Measurements from ENCODE around the gene GPSM1.

DNA sequence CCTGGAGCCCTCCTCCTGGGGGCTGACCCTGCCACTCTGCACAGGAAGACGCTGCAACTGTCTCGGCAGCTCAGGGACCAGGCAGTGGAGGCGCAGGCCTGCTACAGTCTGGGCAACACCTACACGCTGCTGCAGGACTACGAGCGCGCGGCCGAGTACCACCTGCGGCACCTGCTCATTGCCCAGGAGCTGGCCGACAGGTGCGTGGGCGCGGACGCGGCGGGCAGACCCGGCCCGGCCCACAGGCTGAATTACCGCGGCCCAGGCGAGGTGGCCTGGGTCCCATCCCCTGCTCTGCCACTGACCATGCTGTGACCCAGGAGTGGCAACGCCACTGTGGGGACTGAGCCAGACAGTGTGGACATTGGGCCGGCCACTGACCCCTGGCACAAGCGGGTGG, 11.2 kb downstream of the GPSM1 start:
- TF ChIP-seq, protein P1, sequence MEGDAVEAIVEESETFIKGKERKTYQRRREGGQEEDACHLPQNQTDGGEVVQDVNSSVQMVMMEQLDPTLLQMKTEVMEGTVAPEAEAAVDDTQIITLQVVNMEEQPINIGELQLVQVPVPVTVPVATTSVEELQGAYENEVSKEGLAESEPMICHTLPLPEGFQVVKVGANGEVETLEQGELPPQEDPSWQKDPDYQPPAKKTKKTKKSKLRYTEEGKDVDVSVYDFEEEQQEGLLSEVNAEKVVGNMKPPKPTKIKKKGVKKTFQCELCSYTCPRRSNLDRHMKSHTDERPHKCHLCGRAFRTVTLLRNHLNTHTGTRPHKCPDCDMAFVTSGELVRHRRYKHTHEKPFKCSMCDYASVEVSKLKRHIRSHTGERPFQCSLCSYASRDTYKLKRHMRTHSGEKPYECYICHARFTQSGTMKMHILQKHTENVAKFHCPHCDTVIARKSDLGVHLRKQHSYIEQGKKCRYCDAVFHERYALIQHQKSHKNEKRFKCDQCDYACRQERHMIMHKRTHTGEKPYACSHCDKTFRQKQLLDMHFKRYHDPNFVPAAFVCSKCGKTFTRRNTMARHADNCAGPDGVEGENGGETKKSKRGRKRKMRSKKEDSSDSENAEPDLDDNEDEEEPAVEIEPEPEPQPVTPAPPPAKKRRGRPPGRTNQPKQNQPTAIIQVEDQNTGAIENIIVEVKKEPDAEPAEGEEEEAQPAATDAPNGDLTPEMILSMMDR (IDR thresholded peaks at IDR 0.05): no peak
- TF ChIP-seq EP300 (IDR thresholded peaks at IDR 0.05) (no peak), POLR2A (IDR thresholded peaks at IDR 0.05) (no peak), POLR2AphosphoS5 (IDR thresholded peaks at IDR 0.05) (no peak)
